ENCODE results near the gene SSR2.
A peak's percentile ranks its signal among the peaks of the same experiment; 100 is the strongest.

SSR2 gene

GRCh38 chr1:155974208-155975115 is 46.3 kb downstream of the SSR2 start:
- DNase-seq (ENCODE audit: low spot score), result no peak
- TF ChIP-seq CTCF (IDR thresholded peaks at IDR 0.05; ENCODE audit: extremely low read depth, insufficient read depth, missing control alignments), result no peak
- in situ Hi-C loops (cut with MboI; ENCODE audit: low pct_unique_long_range_greater_than_20kb, low sequenced_read_pairs, unreplicated experiment), result no loop called here

GRCh38 chr1:155973723-155974122 is 47.0 kb downstream of the SSR2 start:
- in situ Hi-C loops (cut with MboI; ENCODE audit: low pct_unique_long_range_greater_than_20kb, low sequenced_read_pairs, unreplicated experiment), result no loop called here
- DNase-seq (ENCODE audit: low spot score), result no peak
- TF ChIP-seq CTCF (IDR thresholded peaks at IDR 0.05; ENCODE audit: extremely low read depth, insufficient read depth, missing control alignments), result no peak

GRCh38 chr1:155971910-155972809 is 48.6 kb downstream of the SSR2 start:
- in situ Hi-C loops (cut with MboI; ENCODE audit: low pct_unique_long_range_greater_than_20kb, low sequenced_read_pairs, unreplicated experiment), result no loop called here
- TF ChIP-seq CTCF (IDR thresholded peaks at IDR 0.05; ENCODE audit: extremely low read depth, insufficient read depth, missing control alignments), result no peak
- DNase-seq (ENCODE audit: low spot score), result peak; percentile 11

- DNase-seq (ENCODE audit: low spot score), result peak; percentile 81
- TF ChIP-seq CTCF (IDR thresholded peaks at IDR 0.05; ENCODE audit: extremely low read depth, insufficient read depth, missing control alignments), result no peak
- in situ Hi-C loops (cut with MboI; ENCODE audit: low pct_unique_long_range_greater_than_20kb, low sequenced_read_pairs, unreplicated experiment), result no loop called here
Measured at GRCh38 chr1:155970531-155971167, 50.1 kb downstream of the SSR2 start.

GRCh38 chr1:155969377-155969791 is 51.4 kb downstream of the SSR2 start:
- DNase-seq (ENCODE audit: low spot score), result no peak
- no peak for TF ChIP-seq CTCF (IDR thresholded peaks at IDR 0.05; ENCODE audit: extremely low read depth, insufficient read depth, missing control alignments)
- in situ Hi-C loops (cut with MboI; ENCODE audit: low pct_unique_long_range_greater_than_20kb, low sequenced_read_pairs, unreplicated experiment), result no loop called here

GRCh38 chr1:155968670-155969069 is 52.1 kb downstream of the SSR2 start:
- in situ Hi-C loops (cut with MboI; ENCODE audit: low pct_unique_long_range_greater_than_20kb, low sequenced_read_pairs, unreplicated experiment), result no loop called here
- no peak for TF ChIP-seq CTCF (IDR thresholded peaks at IDR 0.05; ENCODE audit: extremely low read depth, insufficient read depth, missing control alignments)
- DNase-seq (ENCODE audit: low spot score), result no peak
